GM19463 (cell line): Measurements from ENCODE around the gene HSPA6.
A peak's percentile ranks its signal among the peaks of the same experiment; 100 is the strongest.
"Not testable (repeated sequence)": the region's sequence is repeated elsewhere in the genome, so short reads cannot be mapped to it uniquely, and the experiment has no call there.

Experiments
- ATAC-seq: cut with Tn5 transposase; IDR thresholded peaks from one replicate; pipeline ENCODE4 v1.9.1; 2021; ENCODE audit warnings: mild to moderate bottlenecking, moderate library complexity; ENCODE audit not compliant: unreplicated experiment

Gene HSPA6

GRCh38 chr1:161502641-161503393, 21.5 kb upstream of the HSPA6 start:
- no peak for ATAC-seq

GRCh38 chr1:161503394-161503748, 21.0 kb upstream of the HSPA6 start:
- ATAC-seq, result no peak

GRCh38 chr1:161505686-161506085, 18.7 kb upstream of the HSPA6 start:
- ATAC-seq, result no peak

- no peak for ATAC-seq
Observed at GRCh38 chr1:161506336-161507223, 17.8 kb upstream of the HSPA6 start.

GRCh38 chr1:161510477-161510876, 13.9 kb upstream of the HSPA6 start:
- ATAC-seq, result no peak

- no peak for ATAC-seq
Observed at GRCh38 chr1:161511018-161511755, 13.2 kb upstream of the HSPA6 start.

- ATAC-seq, result no peak
Observed at GRCh38 chr1:161511756-161512060, 12.6 kb upstream of the HSPA6 start.

GRCh38 chr1:161512636-161513447, 11.5 kb upstream of the HSPA6 start:
- ATAC-seq, result not testable (repeated sequence)

- not testable (repeated sequence) for ATAC-seq
Observed at GRCh38 chr1:161513448-161513780, 10.9 kb upstream of the HSPA6 start.

GRCh38 chr1:161513953-161514352, 10.4 kb upstream of the HSPA6 start:
- ATAC-seq, result not testable (repeated sequence)

GRCh38 chr1:161523041-161523816, 1.1 kb upstream of the HSPA6 start:
- ATAC-seq, result not testable (repeated sequence)

- peak; percentile 22 for ATAC-seq
Observed at GRCh38 chr1:161524742-161525291, 477 bp downstream of the HSPA6 start.

- ATAC-seq, result not testable (repeated sequence)
Observed at GRCh38 chr1:161525321-161525720, 981 bp downstream of the HSPA6 start.

GRCh38 chr1:161525918-161526317, 1.6 kb downstream of the HSPA6 start:
- ATAC-seq, result not testable (repeated sequence)

- not testable (repeated sequence) for ATAC-seq
Observed at GRCh38 chr1:161528550-161528949, 4.2 kb downstream of the HSPA6 start.

GRCh38 chr1:161529463-161530104, 5.2 kb downstream of the HSPA6 start:
- not testable (repeated sequence) for ATAC-seq

GRCh38 chr1:161530158-161530557, 5.8 kb downstream of the HSPA6 start:
- peak; percentile 39 for ATAC-seq

- peak; percentile 58 for ATAC-seq
Observed at GRCh38 chr1:161530671-161531641, 6.6 kb downstream of the HSPA6 start.
